Epithelial cell of proximal tubule (primary cell): ENCODE data around the gene YTHDC1. TPM values are rescaled to one million over a fixed set of nuclear protein-coding genes. Genes with fewer than 3 reads are reported as not detected.
A peak's percentile ranks its signal among the peaks of the same experiment; 100 is the strongest.

Experiments used
- DNase-seq: peaks from one replicate; pipeline ENCODE4 v3.0.0-alpha.2; 2011; ENCODE audit warnings: low read depth
- H3K4me3 ChIP-seq: 2 replicates; pipeline ENCODE4 v1.5.1; 2011; ENCODE audit warnings: low read depth, mild to moderate bottlenecking, low read length
- CTCF ChIP-seq: conservative IDR thresholded peaks from 2 replicates; pipeline ENCODE4 v1.5.1; 2012; ENCODE audit warnings: low read depth, mild to moderate bottlenecking, low read length
- total RNA-seq: library from RNA; depleted of rRNA; stranded (reverse); fragments of >200 nt; gene quantifications from 2 replicates; pipeline ENCODE4 v1.2.3, GENCODE V29; 2015

Gene YTHDC1
- total RNA-seq, 1 donor from 2014 or later = 55.0 TPM

DNA sequence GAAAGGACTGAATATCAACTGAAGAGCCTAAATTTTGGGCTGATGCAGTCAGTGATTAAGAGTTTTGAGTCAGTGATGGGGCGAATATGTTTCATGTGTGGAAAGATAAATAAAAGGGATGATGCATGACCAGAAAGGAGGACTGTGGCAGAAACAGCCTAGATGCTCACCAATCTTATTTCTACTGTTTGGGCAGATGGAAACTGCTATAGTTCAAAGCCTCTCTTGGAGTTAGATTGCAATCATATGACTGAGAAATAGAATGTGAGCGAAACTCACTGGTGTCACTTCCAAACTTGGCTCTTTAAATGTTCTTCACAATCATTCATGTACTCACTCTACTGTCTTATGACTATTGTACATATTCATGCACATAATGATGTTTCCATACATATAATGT, 35.4 kb upstream of the YTHDC1 start:
- H3K4me3 ChIP-seq = no peak overlapping the region
- no peak for DNase-seq
- no peak for TF ChIP-seq CTCF

DNA sequence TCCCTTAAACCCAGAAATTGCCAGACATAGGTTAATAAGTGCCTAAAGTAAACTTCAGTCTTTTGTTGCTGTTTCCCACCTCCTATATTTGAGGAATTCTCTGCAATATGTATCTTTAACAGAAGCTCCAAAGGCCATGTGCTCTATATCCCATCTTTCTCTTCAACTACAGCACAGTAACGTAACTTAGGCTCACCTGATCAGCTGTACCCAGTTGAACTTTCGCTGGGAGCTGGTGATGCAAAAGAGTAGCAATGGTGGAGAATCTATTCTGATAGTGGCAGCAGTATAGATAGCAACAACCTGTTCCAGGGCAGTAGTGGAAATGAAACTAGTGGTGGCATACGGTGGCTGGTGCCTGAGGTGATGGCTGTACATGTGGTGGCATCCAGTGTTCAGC, 33.2 kb upstream of the YTHDC1 start:
- TF ChIP-seq CTCF = no peak
- H3K4me3 ChIP-seq = no peak overlapping the region
- no peak for DNase-seq

DNA sequence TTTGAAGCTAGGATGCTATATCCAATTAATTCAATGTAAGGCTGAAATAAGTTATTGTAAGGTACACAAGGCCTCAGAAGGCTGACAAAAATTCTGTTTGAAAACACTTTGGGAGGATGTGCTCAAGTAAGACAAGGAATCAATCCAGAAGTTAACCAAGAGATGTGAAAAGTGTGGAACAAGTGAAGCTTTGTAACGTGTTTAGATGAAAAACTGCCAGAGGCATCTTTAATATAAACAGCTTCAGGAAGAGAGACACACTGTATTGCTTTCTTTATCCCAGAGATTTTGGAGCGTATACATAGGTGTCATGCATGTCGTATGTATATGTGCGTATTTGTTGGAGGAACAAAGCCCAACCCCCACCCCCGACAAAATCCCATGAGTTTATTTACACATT, 28.3 kb upstream of the YTHDC1 start:
- H3K4me3 ChIP-seq = no peak overlapping the region
- no peak for DNase-seq
- no peak for TF ChIP-seq CTCF

DNA sequence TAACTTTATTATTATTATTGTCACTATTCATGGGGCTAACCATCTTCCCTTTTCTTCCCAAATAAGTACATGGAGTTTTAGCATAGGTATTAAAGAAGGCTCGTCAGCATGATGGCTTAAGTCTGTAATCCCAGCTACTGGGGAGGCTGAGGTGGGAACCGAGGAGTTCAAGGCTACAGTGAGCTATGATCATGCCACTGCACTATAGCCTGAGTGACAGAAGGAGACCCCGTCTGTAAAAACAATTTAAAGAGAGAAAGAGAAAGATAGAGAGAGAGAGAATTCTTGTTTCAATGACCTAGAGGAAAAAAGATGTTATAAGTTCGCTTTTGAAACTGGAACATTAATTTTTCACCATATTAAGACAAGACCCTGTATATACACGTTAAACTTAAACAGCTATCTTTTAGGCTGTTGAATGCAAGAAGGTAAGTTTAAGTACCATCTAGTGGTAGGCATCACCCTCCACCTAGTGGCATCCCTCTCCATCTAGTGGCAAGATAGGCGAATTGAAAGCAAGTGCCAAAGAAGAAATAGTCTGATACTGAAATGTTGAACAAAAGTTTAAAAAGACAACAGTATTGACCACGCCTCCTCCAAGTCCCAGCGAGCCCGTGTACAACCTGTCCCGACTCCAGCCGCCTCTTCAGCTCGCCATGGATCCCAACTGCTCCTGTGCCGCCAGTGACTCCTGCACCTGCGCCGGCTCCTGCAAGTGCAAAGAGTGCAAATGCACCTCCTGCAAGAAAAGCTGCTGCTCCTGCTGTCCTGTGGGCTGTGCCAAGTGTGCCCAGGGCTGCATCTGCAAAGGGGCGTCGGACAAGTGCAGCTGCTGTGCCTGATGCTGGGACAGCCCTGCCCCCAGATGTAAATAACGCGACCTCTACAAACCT, 26.0 kb upstream of the YTHDC1 start:
- peak; percentile 98 for TF ChIP-seq CTCF
- peak; percentile 50 for DNase-seq
- H3K4me3 ChIP-seq = peak overlapping the region; percentile 51

GRCh38 chr4:68373513-68373912, 23.6 kb upstream of the YTHDC1 start:
- DNase-seq = no peak
- H3K4me3 ChIP-seq = peak overlapping the region; percentile 45
- TF ChIP-seq CTCF = no peak

DNA sequence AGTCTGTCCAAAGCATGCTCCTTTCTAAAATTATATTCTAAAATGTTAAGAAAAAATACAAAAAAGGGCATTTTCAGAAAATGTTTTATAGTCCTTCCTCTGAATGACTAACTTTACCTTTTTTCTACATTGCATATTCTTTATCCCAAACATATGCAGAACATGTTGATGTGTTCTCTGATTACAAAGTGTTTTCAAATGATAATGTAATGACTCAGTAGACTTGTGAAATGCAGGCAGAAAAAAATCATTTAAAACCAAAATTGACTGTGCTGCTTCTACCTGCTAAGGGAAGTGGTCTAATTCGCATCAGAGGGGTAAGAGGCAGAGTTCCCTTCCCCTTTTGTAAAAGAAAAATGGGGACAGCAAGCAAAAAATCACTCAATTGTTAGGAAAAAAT, 22.7 kb upstream of the YTHDC1 start:
- H3K4me3 ChIP-seq = no peak overlapping the region
- TF ChIP-seq CTCF = no peak
- no peak for DNase-seq
